Progenitor cell of endocrine pancreas (in vitro differentiated cells): ENCODE data around the gene ZNF362. TPM values are rescaled to one million over a fixed set of nuclear protein-coding genes. Genes with fewer than 3 reads are reported as not detected.

Source experiments
- DNase-seq: peaks from one replicate; pipeline ENCODE4 v3.0.0; 2021; ENCODE audit warnings: low spot score; ENCODE audit not compliant: unreplicated experiment
- H3K27ac Mint-ChIP-seq: 2 replicates; pipeline ENCODE4 v1.8.0; 2021; ENCODE audit warnings: mild to moderate bottlenecking, moderate library complexity, mixed read lengths
- H3K27me3 Mint-ChIP-seq: 2 replicates; pipeline ENCODE4 v1.8.0; 2021; ENCODE audit warnings: mixed read lengths
- H3K36me3 Mint-ChIP-seq: 2 replicates; pipeline ENCODE4 v1.8.0; 2022; ENCODE audit warnings: mixed read lengths; ENCODE audit not compliant: insufficient read depth
- H3K4me1 Mint-ChIP-seq: 2 replicates; pipeline ENCODE4 v1.8.0; 2021; ENCODE audit warnings: low read depth, mixed read lengths
- H3K4me3 Mint-ChIP-seq: 2 replicates; pipeline ENCODE4 v1.8.0; 2021; ENCODE audit warnings: low read depth, mild to moderate bottlenecking, moderate library complexity, mixed read lengths
- H3K9me3 Mint-ChIP-seq: 2 replicates; pipeline ENCODE4 v1.8.0; 2021; ENCODE audit warnings: low read depth, mixed read lengths
- long read RNA-seq: library from polyadenylated mRNA; unstranded; transcript quantifications from one replicate; pipeline ENCODE4 v2.0.0, GENCODE V29; 2020
- total RNA-seq: library from RNA; stranded (reverse); gene quantifications from 2 replicates; pipeline ENCODE4 v1.2.1, GENCODE V29; 2021
- TF ChIP-seq, protein P1 (sequence below): fragments of 200-600 bp; sonication (generic); IDR thresholded peaks from one replicate; pipeline ENCODE4 v1.5.0; 2021; ENCODE audit warnings: antibody characterized with exemption, mild to moderate bottlenecking; ENCODE audit not compliant: unreplicated experiment

ZNF362 gene
- total RNA-seq, result 72.0 and 79.3 TPM in 2 replicates
- long read RNA-seq, result 0 reads

DNA sequence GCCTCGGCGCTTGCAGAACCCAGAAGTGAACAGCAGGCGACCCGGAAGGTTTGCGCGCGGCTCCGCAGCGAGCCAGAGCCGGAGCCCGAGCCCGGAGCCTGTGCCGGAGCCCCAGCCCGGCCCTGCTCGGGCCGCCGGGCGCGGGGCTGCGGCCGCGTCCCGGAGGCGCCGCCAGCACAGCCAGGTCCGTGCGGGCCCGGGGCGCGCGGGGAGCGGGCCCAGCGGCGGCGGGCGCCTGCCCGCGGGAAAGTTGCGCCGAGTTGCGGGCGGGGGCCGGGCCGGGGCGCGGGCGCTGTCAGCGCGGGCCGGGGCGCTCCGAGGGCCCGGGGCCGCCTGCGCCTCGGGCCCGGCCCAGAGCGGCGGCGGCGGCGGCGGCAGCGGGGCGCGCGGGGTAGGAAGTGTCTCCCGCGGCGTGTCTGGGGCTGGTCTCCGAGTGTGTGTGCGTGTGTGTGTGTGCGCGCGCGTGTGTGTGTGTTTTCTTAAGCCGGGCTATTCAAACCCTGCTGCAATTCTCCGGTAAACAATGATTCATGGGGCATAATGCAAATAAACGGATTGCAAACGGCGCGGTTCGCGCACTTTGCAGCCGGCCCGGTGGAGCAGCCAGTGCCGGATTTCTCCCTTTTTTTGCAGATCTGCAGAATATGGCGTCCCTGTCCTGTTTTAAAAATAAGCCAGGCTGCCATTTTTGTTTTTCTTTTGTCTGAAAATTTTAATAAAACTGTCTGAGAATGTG is at the start of gene ZNF362:
TSS of gene ZNF362 (plus strand) at position 22 of the 736 bp plus-strand sequence. CDS start 14,083 bp downstream, outside the sequence.
- DNase-seq, result peak; percentile 64
- Mint-ChIP-seq H3K4me1 (peaks cover 27% of the 10 kb centered on the region), H3K4me3 (peak within 1 kb of the TSS; percentile 99), H3K9me3 (no peaks in the 10 kb centered on the region), H3K36me3 (peaks cover 1% of the 10 kb centered on the region), H3K27ac (peak within 1 kb of the TSS; percentile 100), H3K27me3 (peaks cover 6% of the 10 kb centered on the region)
- TF ChIP-seq, protein P1, sequence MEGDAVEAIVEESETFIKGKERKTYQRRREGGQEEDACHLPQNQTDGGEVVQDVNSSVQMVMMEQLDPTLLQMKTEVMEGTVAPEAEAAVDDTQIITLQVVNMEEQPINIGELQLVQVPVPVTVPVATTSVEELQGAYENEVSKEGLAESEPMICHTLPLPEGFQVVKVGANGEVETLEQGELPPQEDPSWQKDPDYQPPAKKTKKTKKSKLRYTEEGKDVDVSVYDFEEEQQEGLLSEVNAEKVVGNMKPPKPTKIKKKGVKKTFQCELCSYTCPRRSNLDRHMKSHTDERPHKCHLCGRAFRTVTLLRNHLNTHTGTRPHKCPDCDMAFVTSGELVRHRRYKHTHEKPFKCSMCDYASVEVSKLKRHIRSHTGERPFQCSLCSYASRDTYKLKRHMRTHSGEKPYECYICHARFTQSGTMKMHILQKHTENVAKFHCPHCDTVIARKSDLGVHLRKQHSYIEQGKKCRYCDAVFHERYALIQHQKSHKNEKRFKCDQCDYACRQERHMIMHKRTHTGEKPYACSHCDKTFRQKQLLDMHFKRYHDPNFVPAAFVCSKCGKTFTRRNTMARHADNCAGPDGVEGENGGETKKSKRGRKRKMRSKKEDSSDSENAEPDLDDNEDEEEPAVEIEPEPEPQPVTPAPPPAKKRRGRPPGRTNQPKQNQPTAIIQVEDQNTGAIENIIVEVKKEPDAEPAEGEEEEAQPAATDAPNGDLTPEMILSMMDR, result peak; percentile 23

GRCh38 chr1:33211972-33212371 is 44.3 kb upstream of the ZNF362 start:
- peaks cover 3% of the 10 kb centered on the region for H3K4me1 Mint-ChIP-seq
- DNase-seq, result no peak
- H3K36me3 Mint-ChIP-seq, result no peaks in the 10 kb centered on the region
- H3K4me3 Mint-ChIP-seq, result no peak overlapping the region
- no peak overlapping the region for H3K27ac Mint-ChIP-seq
- TF ChIP-seq, protein P1, result no peak
- H3K9me3 Mint-ChIP-seq, result peaks cover 5% of the 10 kb centered on the region
- H3K27me3 Mint-ChIP-seq, result peaks cover 32% of the 10 kb centered on the region

DNA sequence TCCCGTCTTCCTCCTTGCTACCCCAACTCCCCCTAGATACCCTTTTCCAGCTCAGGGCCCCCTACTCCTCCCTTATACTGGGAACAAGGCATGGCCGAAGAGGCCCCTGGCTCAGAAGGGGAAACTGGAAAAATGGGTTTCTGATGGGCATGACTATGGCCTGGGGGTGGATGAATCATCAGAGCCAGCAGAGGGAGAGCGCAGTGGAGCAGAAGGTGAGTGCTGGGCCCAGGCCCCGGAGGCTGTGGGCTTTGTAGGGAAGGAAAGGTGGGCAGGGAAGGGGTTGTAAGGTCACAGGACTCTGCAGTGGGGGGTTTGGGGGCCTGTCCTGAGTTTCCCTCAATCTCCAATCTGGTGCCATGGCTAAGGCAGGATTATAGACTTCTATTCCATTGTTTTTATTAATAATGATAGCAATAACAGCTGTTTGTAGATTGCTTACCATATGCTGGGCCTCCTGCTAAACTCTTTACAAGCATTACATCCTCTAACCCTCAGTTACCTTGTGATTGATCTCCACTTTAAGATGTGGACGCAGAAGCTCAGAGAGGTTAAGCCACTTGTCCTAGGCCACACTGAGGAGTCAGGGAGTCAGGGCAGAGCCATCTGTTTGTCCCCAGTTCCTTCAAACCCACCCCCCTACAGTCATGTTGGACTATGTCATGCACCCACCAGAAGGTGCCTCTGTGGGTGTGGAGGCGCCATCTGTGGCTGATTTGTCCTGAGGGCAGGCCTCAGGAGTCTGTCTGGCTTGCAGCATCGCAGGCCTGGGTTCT is 36.2 kb upstream of the ZNF362 start:
- peaks cover 18% of the 10 kb centered on the region for H3K4me1 Mint-ChIP-seq
- TF ChIP-seq, protein P1, result no peak
- H3K27ac Mint-ChIP-seq, result peak overlapping the region; percentile 68
- peaks cover 18% of the 10 kb centered on the region for H3K9me3 Mint-ChIP-seq
- no peaks in the 10 kb centered on the region for H3K36me3 Mint-ChIP-seq
- no peak overlapping the region for H3K4me3 Mint-ChIP-seq
- no peak for DNase-seq
- H3K27me3 Mint-ChIP-seq, result no peaks in the 10 kb centered on the region

- no peaks in the 10 kb centered on the region for H3K36me3 Mint-ChIP-seq
- DNase-seq, result no peak
- peaks cover 18% of the 10 kb centered on the region for H3K4me1 Mint-ChIP-seq
- no peaks in the 10 kb centered on the region for H3K27me3 Mint-ChIP-seq
- TF ChIP-seq, protein P1, result no peak
- H3K9me3 Mint-ChIP-seq, result peaks cover 18% of the 10 kb centered on the region
- H3K4me3 Mint-ChIP-seq, result no peak overlapping the region
- peak overlapping the region; percentile 74 for H3K27ac Mint-ChIP-seq
Measured at GRCh38 chr1:33220676-33221384, 35.5 kb upstream of the ZNF362 start.

GRCh38 chr1:33221385-33221758 is 34.9 kb upstream of the ZNF362 start:
- no peak overlapping the region for H3K4me3 Mint-ChIP-seq
- peaks cover 18% of the 10 kb centered on the region for H3K4me1 Mint-ChIP-seq
- no peaks in the 10 kb centered on the region for H3K27me3 Mint-ChIP-seq
- peaks cover 18% of the 10 kb centered on the region for H3K9me3 Mint-ChIP-seq
- H3K27ac Mint-ChIP-seq, result no peak overlapping the region
- TF ChIP-seq, protein P1, result no peak
- no peak for DNase-seq
- H3K36me3 Mint-ChIP-seq, result no peaks in the 10 kb centered on the region
